IPS DF 4.7 (cell line): Measurements from ENCODE around the gene KCNN2.

Experiments
- DNase-seq: peaks from one replicate; pipeline ENCODE4 v3.0.0-alpha.2; 2013; ENCODE audit warnings: low spot score; ENCODE audit errors: extremely low read depth

The KCNN2 gene

GRCh38 chr5:114500756-114501155 lies 138.9 kb downstream of the KCNN2 start:
- DNase-seq, result no peak

- DNase-seq, result no peak
These were observed 142.7 kb downstream of the KCNN2 start for GRCh38 chr5:114504560-114504959.

GRCh38 chr5:114524221-114524620 lies 162.4 kb downstream of the KCNN2 start:
- no peak for DNase-seq

GRCh38 chr5:114544561-114544960 lies 182.7 kb downstream of the KCNN2 start:
- no peak for DNase-seq
